GM21447 (cell line): Measurements from ENCODE around the gene SMYD1.

Experiments used
- ATAC-seq: cut with Tn5 transposase; IDR thresholded peaks from one replicate; pipeline ENCODE4 v1.9.1; 2021; ENCODE audit not compliant: unreplicated experiment

SMYD1 gene

DNA sequence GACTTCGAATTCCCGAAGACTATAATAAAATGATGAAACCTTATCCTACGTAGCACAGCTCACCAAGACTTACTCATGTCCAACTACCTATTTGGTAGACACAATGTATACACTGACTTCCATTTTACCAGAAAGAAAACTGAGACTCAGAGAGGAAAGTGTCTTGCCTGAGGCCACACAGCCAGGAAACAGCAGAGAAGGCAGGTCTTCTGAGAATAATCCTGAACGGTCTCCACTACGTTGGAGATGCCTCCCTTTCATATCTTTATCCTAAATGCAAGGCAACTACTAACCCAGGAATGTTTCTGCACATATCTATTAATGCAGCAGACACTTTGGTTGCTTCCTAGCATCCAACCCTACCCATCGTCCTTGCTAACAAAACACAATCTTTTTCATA is 72.2 kb downstream of the SMYD1 start:
- ATAC-seq, result no peak

GRCh38 chr2:88141952-88142351 is 74.3 kb downstream of the SMYD1 start:
- no peak for ATAC-seq

DNA sequence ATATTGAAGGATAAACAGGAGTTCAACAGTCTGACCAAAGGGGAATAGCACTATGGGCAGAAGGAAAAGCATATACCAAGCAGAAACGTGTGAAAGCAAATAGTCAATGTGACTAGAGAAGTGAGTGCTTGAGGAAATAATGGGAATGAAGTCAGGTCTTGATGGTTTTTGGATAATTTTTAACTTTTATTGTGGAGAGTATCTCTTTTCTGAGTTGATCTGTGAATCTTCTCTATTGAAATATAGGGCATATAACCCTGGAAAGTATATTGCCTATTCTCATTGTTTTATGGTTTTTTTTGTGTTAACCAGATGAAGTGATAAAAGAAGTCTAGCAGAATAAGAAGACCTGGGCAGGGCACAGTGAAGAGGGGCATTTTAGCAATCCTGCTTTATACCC is 76.6 kb downstream of the SMYD1 start:
- ATAC-seq, result no peak

DNA sequence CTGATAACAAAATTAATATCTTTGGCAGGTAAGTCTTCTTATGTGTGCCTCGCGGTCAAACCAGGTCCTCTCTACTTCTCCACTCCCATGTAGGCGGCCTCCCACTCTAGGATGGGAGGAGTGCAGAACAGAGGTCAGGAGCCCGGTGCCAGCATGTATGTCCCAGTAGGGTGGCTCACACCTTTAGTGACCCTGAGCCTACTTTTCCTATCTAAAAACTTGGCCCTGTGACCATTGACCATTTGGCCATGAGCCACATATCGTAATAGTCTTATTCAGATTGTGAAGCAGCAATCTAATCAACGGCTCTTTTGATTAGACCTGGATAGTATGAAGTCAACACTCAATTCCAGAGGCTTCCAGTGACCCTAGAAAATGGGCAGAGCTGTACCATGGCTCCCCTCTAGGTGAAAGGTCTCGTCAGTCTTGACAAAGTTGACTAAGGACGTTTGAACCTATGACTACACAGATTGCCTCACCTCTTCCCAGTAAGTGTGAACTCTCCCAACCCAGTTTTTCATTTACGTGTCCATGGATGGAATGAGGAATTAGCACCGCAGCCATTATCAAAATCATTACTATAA is 77.4 kb downstream of the SMYD1 start:
- ATAC-seq, result no peak

- ATAC-seq, result no peak
These were observed 79.0 kb downstream of the SMYD1 start for GRCh38 chr2:88146590-88146989.

DNA sequence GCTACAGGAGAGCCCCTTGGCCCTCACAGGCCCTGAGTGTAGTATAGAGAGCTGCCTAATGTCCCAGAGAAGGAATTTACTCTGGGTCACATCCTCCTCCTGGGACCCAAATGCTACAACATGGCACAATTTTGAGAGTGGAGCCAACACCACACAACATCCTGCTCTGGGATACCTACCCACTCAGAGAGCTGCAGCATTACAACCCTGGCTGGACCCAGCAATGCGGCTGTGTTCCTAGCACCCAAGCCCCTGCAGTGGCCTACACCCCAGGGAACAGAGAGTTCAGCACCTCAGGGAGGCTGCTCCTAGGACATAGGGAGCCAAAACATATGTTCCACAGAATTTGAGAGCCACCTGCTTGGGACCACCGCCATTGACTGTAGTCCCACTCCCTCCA is 79.5 kb downstream of the SMYD1 start:
- ATAC-seq, result no peak

DNA sequence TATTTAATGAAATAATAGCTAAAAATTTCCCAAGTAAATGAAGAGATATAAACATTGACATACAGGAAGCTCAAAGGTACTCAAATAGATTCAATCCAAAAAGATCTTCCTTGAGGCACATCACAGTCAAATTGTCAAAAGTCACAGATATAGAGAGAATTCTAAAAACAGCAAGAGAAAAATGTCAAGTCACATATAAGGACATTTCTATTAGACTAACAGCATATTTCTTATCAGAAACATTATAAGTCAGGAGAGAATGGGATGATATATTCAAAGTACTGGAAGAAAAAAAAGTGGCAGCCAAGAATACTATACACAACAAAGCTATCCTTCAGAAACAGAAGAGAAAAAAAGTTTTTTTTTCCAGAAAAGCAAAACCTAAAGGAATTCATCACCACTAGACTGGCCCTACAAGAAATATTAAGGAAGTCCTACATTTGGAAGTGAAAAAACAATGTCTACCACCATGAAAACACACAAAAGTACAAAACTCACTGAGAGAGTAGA is 81.4 kb downstream of the SMYD1 start:
- no peak for ATAC-seq

- no peak for ATAC-seq
These were observed 91.9 kb downstream of the SMYD1 start for GRCh38 chr2:88159481-88159880.

DNA sequence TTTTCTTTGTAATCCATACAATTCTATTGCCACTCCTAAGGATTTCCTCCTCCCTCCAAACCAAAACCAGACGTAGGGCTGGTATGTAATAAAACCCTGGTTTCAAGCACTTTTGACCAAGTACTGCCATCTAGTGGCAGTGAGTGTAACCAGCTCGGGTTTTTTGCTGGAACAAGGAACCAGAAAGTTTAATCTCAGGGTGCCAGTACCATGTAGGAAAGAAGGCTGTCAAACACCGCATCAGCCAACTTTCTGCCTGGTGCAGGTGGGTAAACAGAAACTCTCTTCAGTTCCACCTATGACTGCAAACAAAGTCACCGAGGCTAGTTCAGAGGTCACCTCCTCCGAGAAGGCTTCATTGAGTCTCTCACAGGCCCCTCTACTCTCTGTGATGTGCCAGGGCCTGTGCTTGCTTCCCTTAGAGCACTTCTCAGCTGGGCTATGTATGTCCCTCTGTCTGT is 92.4 kb downstream of the SMYD1 start:
- ATAC-seq, result no peak

DNA sequence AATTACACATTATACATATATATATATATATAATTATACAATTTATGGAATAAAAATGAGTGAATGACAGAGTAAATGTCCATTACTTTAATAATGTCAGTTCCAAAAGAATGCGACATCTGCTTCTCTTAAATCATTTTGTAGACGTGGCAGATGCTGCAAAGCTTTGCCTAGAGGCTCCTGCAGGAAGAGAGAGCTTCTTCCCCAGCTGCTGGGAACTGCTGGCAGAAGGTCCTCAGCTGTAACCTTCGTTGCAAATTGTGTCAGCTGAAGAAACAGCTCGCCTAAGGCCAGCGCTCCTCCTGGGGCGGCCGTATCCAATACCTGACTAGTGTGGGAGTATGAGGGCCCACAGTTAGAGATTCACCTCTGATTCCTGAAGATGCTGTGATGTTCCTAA is 92.9 kb downstream of the SMYD1 start:
- ATAC-seq, result no peak

- no peak for ATAC-seq
These were observed 94.0 kb downstream of the SMYD1 start for GRCh38 chr2:88161446-88162244.
